ENCODE measurements around the gene CEACAM16.

DNA sequence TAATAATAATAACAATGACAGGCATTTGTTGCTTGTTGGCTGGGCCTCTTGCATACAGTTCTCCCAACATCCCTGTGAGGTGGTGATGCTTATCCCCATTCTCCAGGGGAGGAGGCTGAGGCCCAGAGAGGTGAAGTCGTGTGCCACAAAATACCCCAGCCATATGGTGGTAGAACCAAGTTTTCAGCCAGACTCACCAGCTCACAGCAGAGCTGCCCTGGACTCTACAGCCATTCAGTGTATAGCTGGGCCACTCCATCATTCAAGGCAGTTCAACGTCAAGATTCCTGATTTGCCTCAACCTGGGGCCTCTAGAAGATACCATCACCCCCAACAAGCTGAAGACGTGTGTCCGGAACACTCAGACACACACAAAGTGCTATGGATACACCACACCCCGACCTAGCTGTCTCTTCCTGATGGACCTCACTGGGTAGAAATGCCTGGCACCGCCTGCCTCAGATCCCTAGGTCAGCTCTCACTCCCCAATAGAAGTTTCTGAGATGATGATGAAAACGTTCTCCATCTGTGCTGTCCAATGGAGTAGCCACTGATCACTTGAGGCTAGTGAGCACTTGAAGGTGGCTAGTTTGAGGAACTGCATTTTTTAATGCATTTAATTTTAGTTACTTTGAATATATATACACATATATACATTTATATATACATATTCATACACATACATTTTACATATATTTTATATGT lies 31.9 kb upstream of the CEACAM16 start:
- TF ChIP-seq, protein P1, sequence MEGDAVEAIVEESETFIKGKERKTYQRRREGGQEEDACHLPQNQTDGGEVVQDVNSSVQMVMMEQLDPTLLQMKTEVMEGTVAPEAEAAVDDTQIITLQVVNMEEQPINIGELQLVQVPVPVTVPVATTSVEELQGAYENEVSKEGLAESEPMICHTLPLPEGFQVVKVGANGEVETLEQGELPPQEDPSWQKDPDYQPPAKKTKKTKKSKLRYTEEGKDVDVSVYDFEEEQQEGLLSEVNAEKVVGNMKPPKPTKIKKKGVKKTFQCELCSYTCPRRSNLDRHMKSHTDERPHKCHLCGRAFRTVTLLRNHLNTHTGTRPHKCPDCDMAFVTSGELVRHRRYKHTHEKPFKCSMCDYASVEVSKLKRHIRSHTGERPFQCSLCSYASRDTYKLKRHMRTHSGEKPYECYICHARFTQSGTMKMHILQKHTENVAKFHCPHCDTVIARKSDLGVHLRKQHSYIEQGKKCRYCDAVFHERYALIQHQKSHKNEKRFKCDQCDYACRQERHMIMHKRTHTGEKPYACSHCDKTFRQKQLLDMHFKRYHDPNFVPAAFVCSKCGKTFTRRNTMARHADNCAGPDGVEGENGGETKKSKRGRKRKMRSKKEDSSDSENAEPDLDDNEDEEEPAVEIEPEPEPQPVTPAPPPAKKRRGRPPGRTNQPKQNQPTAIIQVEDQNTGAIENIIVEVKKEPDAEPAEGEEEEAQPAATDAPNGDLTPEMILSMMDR (IDR thresholded peaks at IDR 0.05 in 2 of 3, conservative IDR thresholded peaks at IDR 0.05 in 1 of 3; ENCODE audit: borderline replicate concordance in 1 of 3, insufficient read depth in 1 of 3, low read depth in 2 of 3, low read length in 2 of 3): no peak
- TF ChIP-seq EZH2phosphoT487 (IDR thresholded peaks at IDR 0.05; ENCODE audit: borderline replicate concordance) (no peak), FOSL1 (IDR thresholded peaks at IDR 0.05; ENCODE audit: low read depth) (no peak), EZH2 (IDR thresholded peaks at IDR 0.05) (no peak)

Measured in HCT116 (cell line).